Measurements from ENCODE around the gene RIPOR3. TPM values are rescaled to one million over a fixed set of nuclear protein-coding genes. Genes with fewer than 3 reads are reported as not detected.
A peak's percentile ranks its signal among the peaks of the same experiment; 100 is the strongest.

Gene RIPOR3
- total RNA-seq, 1 donor from 2014 or later, result 0.12 TPM

DNA sequence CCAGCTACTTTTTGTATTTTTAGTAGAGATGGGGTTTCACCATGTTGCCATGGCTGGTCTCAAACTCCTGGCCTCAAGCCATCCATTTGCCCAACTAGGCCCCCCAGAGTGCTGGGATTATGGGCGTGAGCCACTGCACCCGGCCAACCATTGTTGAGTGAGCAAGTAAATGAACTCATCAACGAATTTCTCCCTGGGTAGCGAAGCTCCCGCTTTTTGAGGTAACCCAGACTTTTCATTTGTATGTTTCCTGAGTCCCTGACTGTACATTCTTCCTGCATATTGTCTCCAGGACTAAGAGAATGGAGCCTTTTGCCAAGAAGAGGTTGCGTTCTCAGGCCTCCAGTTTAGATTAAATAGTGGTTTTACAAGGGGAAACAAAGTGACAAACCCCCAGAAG is 36.4 kb downstream of the RIPOR3 start:
- Mint-ChIP-seq H3K27me3 (ENCODE audit: low read depth) (no peaks in the 10 kb centered on the region), H3K36me3 (ENCODE audit: low read depth) (no peaks in the 10 kb centered on the region), H3K27ac (ENCODE audit: unreplicated experiment) (no peak overlapping the region), H3K9me3 (ENCODE audit: low read depth) (no peaks in the 10 kb centered on the region), H3K4me3 (ENCODE audit: unreplicated experiment) (no peak overlapping the region), H3K4me1 (ENCODE audit: low read depth) (peaks cover 15% of the 10 kb centered on the region)
- TF ChIP-seq, protein P1, sequence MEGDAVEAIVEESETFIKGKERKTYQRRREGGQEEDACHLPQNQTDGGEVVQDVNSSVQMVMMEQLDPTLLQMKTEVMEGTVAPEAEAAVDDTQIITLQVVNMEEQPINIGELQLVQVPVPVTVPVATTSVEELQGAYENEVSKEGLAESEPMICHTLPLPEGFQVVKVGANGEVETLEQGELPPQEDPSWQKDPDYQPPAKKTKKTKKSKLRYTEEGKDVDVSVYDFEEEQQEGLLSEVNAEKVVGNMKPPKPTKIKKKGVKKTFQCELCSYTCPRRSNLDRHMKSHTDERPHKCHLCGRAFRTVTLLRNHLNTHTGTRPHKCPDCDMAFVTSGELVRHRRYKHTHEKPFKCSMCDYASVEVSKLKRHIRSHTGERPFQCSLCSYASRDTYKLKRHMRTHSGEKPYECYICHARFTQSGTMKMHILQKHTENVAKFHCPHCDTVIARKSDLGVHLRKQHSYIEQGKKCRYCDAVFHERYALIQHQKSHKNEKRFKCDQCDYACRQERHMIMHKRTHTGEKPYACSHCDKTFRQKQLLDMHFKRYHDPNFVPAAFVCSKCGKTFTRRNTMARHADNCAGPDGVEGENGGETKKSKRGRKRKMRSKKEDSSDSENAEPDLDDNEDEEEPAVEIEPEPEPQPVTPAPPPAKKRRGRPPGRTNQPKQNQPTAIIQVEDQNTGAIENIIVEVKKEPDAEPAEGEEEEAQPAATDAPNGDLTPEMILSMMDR (IDR thresholded peaks at IDR 0.05), result no peak
- no peak for DNase-seq (ENCODE audit: low spot score)

DNA sequence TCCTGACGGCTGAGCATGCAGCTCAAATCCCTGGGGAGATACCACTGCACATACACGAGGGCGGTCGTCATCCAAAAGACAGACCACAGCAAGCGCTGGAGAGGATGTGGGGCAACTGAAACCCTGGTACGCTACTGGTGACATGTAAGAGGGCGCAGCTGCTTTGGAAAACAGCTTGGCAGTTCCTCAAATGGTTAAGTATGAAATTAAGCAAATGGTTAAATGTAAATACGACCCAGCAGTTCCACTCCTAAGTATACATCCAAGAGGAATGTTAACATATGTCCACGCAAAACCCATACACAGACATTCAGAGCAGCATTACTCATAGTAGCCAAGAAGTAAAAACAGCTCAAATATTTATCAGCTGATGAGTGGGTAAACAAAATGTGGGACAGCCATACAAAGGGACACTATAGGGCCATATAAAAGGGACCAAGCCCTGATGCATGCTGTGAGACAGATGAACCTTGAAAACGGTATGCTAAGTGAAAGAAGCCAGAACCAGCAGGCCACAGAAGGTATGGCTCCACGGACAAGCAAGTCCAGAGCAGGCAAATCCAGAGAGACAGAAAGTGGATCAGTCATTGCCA is 38.5 kb downstream of the RIPOR3 start:
- no peak for DNase-seq (ENCODE audit: low spot score)
- no peaks in the 10 kb centered on the region for H3K27me3 Mint-ChIP-seq (ENCODE audit: low read depth)
- TF ChIP-seq, protein P1 (IDR thresholded peaks at IDR 0.05), result no peak
- H3K4me1 Mint-ChIP-seq (ENCODE audit: low read depth), result peaks cover 10% of the 10 kb centered on the region
- no peaks in the 10 kb centered on the region for H3K36me3 Mint-ChIP-seq (ENCODE audit: low read depth)
- no peaks in the 10 kb centered on the region for H3K9me3 Mint-ChIP-seq (ENCODE audit: low read depth)
- H3K4me3 Mint-ChIP-seq (ENCODE audit: unreplicated experiment), result no peak overlapping the region
- H3K27ac Mint-ChIP-seq (ENCODE audit: unreplicated experiment), result peak overlapping the region; percentile 29

DNA sequence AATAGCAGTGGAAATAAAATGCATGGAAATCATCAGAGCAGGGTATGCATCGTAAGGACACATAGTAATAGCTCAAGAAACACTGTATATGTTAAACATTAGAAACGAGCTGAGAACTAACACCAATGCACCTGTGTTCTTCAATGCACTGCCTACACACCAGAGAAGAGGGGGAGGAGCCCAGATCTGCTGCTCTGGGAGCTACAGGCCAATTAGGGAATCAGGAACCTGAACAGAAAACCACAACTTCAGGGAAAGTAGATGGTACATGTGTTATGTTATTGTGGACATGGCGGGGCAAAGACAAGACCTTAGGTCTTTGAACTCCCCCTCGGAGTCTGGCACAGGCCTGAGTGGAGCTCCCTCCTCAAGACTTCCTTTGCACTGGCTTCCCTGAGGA is 39.7 kb downstream of the RIPOR3 start:
- TF ChIP-seq, protein P1 (IDR thresholded peaks at IDR 0.05), result no peak
- Mint-ChIP-seq H3K27ac (ENCODE audit: unreplicated experiment) (no peak overlapping the region), H3K9me3 (ENCODE audit: low read depth) (no peaks in the 10 kb centered on the region), H3K4me3 (ENCODE audit: unreplicated experiment) (no peak overlapping the region), H3K36me3 (ENCODE audit: low read depth) (no peaks in the 10 kb centered on the region), H3K4me1 (ENCODE audit: low read depth) (peaks cover 10% of the 10 kb centered on the region), H3K27me3 (ENCODE audit: low read depth) (no peaks in the 10 kb centered on the region)
- no peak for DNase-seq (ENCODE audit: low spot score)

DNA sequence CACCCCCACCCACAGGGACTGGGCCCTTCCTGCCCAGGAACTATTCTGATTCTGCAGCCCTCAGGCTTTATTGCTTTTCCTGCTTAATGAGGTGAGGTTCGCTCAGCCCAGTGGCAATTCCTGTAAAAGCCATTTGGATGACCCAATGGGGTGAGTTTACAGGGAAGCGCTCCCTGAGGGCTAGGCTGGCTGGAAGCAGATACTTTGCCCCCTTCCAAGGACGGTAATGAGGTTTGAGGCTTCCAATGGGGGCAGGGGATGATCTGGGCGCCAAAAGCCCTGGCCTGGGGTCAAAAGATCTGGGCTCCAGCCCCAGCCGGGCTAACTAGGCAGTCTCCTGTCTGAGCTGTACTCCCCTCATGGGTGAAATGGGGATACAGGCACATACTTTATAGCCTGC is 41.8 kb downstream of the RIPOR3 start:
- no peak for DNase-seq (ENCODE audit: low spot score)
- Mint-ChIP-seq H3K9me3 (ENCODE audit: low read depth) (no peaks in the 10 kb centered on the region), H3K4me1 (ENCODE audit: low read depth) (peaks cover 17% of the 10 kb centered on the region), H3K27ac (ENCODE audit: unreplicated experiment) (no peak overlapping the region), H3K36me3 (ENCODE audit: low read depth) (no peaks in the 10 kb centered on the region), H3K4me3 (ENCODE audit: unreplicated experiment) (no peak overlapping the region), H3K27me3 (ENCODE audit: low read depth) (no peaks in the 10 kb centered on the region)
- TF ChIP-seq, protein P1 (IDR thresholded peaks at IDR 0.05), result no peak

DNA sequence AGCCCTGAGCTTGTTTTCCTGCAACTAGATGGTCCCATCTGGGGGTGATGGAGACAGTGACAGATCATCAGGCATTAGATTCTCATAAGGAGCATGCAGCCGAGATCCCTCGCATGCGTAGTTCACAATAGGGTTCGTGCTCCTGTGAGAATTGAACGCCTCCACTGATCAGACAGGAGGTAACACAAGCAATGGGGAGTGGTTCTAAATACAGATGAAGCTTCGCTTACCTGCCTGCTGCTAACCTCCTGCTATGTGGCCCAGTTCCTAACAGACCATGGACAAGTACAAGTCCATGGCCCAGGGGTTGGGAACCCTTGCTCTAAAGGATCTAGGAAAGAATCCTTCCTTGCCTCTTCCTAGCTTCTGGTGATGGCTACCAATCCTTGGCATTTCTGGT is 42.7 kb downstream of the RIPOR3 start:
- DNase-seq (ENCODE audit: low spot score), result no peak
- TF ChIP-seq, protein P1 (IDR thresholded peaks at IDR 0.05), result no peak
- no peak overlapping the region for H3K4me3 Mint-ChIP-seq (ENCODE audit: unreplicated experiment)
- H3K27me3 Mint-ChIP-seq (ENCODE audit: low read depth), result no peaks in the 10 kb centered on the region
- no peaks in the 10 kb centered on the region for H3K36me3 Mint-ChIP-seq (ENCODE audit: low read depth)
- H3K27ac Mint-ChIP-seq (ENCODE audit: unreplicated experiment), result no peak overlapping the region
- H3K4me1 Mint-ChIP-seq (ENCODE audit: low read depth), result peaks cover 17% of the 10 kb centered on the region
- H3K9me3 Mint-ChIP-seq (ENCODE audit: low read depth), result no peaks in the 10 kb centered on the region
